ENCODE results near the gene EIF4G3.
"Not testable (repeated sequence)": the region's sequence is repeated elsewhere in the genome, so short reads cannot be mapped to it uniquely, and the experiment has no call there.

EIF4G3 gene

GRCh38 chr1:21149430-21149854, 27.3 kb downstream of the EIF4G3 start:
- H3K4me3 Mint-ChIP-seq: no peak overlapping the region
- ATAC-seq: no peak
- H3K9me3 Mint-ChIP-seq: no peaks in the 10 kb centered on the region
- no peaks in the 10 kb centered on the region for H3K27me3 Mint-ChIP-seq
- H3K4me1 Mint-ChIP-seq: peaks cover 9% of the 10 kb centered on the region
- peaks cover 5% of the 10 kb centered on the region for H3K36me3 Mint-ChIP-seq
- no peak overlapping the region for H3K27ac Mint-ChIP-seq

- Mint-ChIP-seq H3K9me3 (no peaks in the 10 kb centered on the region), H3K36me3 (peaks cover 17% of the 10 kb centered on the region), H3K27me3 (no peaks in the 10 kb centered on the region), H3K4me3 (no peak overlapping the region), H3K27ac (no peak overlapping the region), H3K4me1 (no peaks in the 10 kb centered on the region)
- no peak for ATAC-seq
Measured at GRCh38 chr1:21143752-21144151, 32.9 kb downstream of the EIF4G3 start.

GRCh38 chr1:21143138-21143537, 33.6 kb downstream of the EIF4G3 start:
- Mint-ChIP-seq H3K27me3 (no peaks in the 10 kb centered on the region), H3K36me3 (peaks cover 19% of the 10 kb centered on the region), H3K4me3 (no peak overlapping the region), H3K27ac (no peak overlapping the region), H3K9me3 (no peaks in the 10 kb centered on the region), H3K4me1 (peaks cover 3% of the 10 kb centered on the region)
- no peak for ATAC-seq

GRCh38 chr1:21141030-21141429, 35.7 kb downstream of the EIF4G3 start:
- no peaks in the 10 kb centered on the region for H3K9me3 Mint-ChIP-seq
- H3K4me1 Mint-ChIP-seq: peaks cover 7% of the 10 kb centered on the region
- H3K36me3 Mint-ChIP-seq: peaks cover 26% of the 10 kb centered on the region
- H3K27ac Mint-ChIP-seq: no peak overlapping the region
- no peak for ATAC-seq
- no peak overlapping the region for H3K4me3 Mint-ChIP-seq
- no peaks in the 10 kb centered on the region for H3K27me3 Mint-ChIP-seq

- H3K27me3 Mint-ChIP-seq: no peaks in the 10 kb centered on the region
Measured at GRCh38 chr1:21139601-21140000, 37.1 kb downstream of the EIF4G3 start.

GRCh38 chr1:21136344-21136743, 40.4 kb downstream of the EIF4G3 start:
- not testable (repeated sequence) for ATAC-seq, H3K27ac Mint-ChIP-seq, H3K9me3 Mint-ChIP-seq, H3K27me3 Mint-ChIP-seq, H3K4me3 Mint-ChIP-seq, H3K4me1 Mint-ChIP-seq
- peaks cover 29% of the 10 kb centered on the region for H3K36me3 Mint-ChIP-seq

More at GRCh38 chr1:21139601-21140000, 37.1 kb downstream of the EIF4G3 start:
- H3K4me3 Mint-ChIP-seq: no peak overlapping the region
- ATAC-seq: no peak
- H3K4me1 Mint-ChIP-seq: peaks cover 7% of the 10 kb centered on the region
- no peaks in the 10 kb centered on the region for H3K9me3 Mint-ChIP-seq
- H3K27ac Mint-ChIP-seq: no peak overlapping the region
- peaks cover 26% of the 10 kb centered on the region for H3K36me3 Mint-ChIP-seq

- Mint-ChIP-seq H3K27ac (no peak overlapping the region), H3K4me1 (no peaks in the 10 kb centered on the region), H3K27me3 (no peaks in the 10 kb centered on the region), H3K4me3 (no peak overlapping the region), H3K36me3 (peaks cover 31% of the 10 kb centered on the region), H3K9me3 (peaks cover 4% of the 10 kb centered on the region)
- no peak for ATAC-seq
Measured at GRCh38 chr1:21131200-21131599, 45.5 kb downstream of the EIF4G3 start.

GRCh38 chr1:21129407-21129806, 47.3 kb downstream of the EIF4G3 start:
- H3K27ac Mint-ChIP-seq: no peak overlapping the region
- peaks cover 4% of the 10 kb centered on the region for H3K9me3 Mint-ChIP-seq
- H3K4me1 Mint-ChIP-seq: no peaks in the 10 kb centered on the region
- H3K27me3 Mint-ChIP-seq: no peaks in the 10 kb centered on the region
- ATAC-seq: no peak
- peaks cover 31% of the 10 kb centered on the region for H3K36me3 Mint-ChIP-seq
- no peak overlapping the region for H3K4me3 Mint-ChIP-seq

- Mint-ChIP-seq H3K27me3 (no peaks in the 10 kb centered on the region), H3K9me3 (peaks cover 2% of the 10 kb centered on the region), H3K4me3 (no peak overlapping the region), H3K27ac (no peak overlapping the region), H3K4me1 (peaks cover 8% of the 10 kb centered on the region), H3K36me3 (peaks cover 33% of the 10 kb centered on the region)
- ATAC-seq: no peak
Measured at GRCh38 chr1:21126324-21126723, 50.4 kb downstream of the EIF4G3 start.

GRCh38 chr1:21124846-21125245, 51.9 kb downstream of the EIF4G3 start:
- no peak for ATAC-seq
- H3K4me1 Mint-ChIP-seq: peaks cover 8% of the 10 kb centered on the region
- H3K9me3 Mint-ChIP-seq: no peaks in the 10 kb centered on the region
- peaks cover 19% of the 10 kb centered on the region for H3K36me3 Mint-ChIP-seq
- no peaks in the 10 kb centered on the region for H3K27me3 Mint-ChIP-seq
- no peak overlapping the region for H3K27ac Mint-ChIP-seq
- H3K4me3 Mint-ChIP-seq: no peak overlapping the region

GRCh38 chr1:21123287-21123948, 53.3 kb downstream of the EIF4G3 start:
- Mint-ChIP-seq H3K36me3 (peaks cover 12% of the 10 kb centered on the region), H3K27me3 (no peaks in the 10 kb centered on the region), H3K4me3 (no peak overlapping the region), H3K9me3 (no peaks in the 10 kb centered on the region), H3K4me1 (peaks cover 9% of the 10 kb centered on the region), H3K27ac (no peak overlapping the region)
- no peak for ATAC-seq

- Mint-ChIP-seq H3K4me3 (no peak overlapping the region), H3K36me3 (peaks cover 12% of the 10 kb centered on the region), H3K27ac (no peak overlapping the region), H3K9me3 (no peaks in the 10 kb centered on the region), H3K4me1 (peaks cover 15% of the 10 kb centered on the region), H3K27me3 (no peaks in the 10 kb centered on the region)
- no peak for ATAC-seq
Measured at GRCh38 chr1:21121764-21122471, 54.8 kb downstream of the EIF4G3 start.

- Mint-ChIP-seq H3K4me1 (peaks cover 7% of the 10 kb centered on the region), H3K4me3 (no peak overlapping the region), H3K27ac (no peak overlapping the region), H3K36me3 (peaks cover 10% of the 10 kb centered on the region), H3K9me3 (no peaks in the 10 kb centered on the region), H3K27me3 (no peaks in the 10 kb centered on the region)
- no peak for ATAC-seq
Measured at GRCh38 chr1:21118167-21118566, 58.5 kb downstream of the EIF4G3 start.

- H3K4me3 Mint-ChIP-seq: no peak overlapping the region
- no peak overlapping the region for H3K27ac Mint-ChIP-seq
- H3K36me3 Mint-ChIP-seq: peaks cover 7% of the 10 kb centered on the region
- H3K9me3 Mint-ChIP-seq: no peaks in the 10 kb centered on the region
- H3K27me3 Mint-ChIP-seq: no peaks in the 10 kb centered on the region
- ATAC-seq: no peak
- peaks cover 7% of the 10 kb centered on the region for H3K4me1 Mint-ChIP-seq
Measured at GRCh38 chr1:21117597-21118001, 59.1 kb downstream of the EIF4G3 start.

GRCh38 chr1:21117159-21117558, 59.5 kb downstream of the EIF4G3 start:
- H3K27ac Mint-ChIP-seq: no peak overlapping the region

More at GRCh38 chr1:21117159-21117558, 59.5 kb downstream of the EIF4G3 start:
- Mint-ChIP-seq H3K27me3 (no peaks in the 10 kb centered on the region), H3K4me1 (peaks cover 10% of the 10 kb centered on the region), H3K4me3 (no peak overlapping the region), H3K9me3 (no peaks in the 10 kb centered on the region), H3K36me3 (peaks cover 8% of the 10 kb centered on the region)
- no peak for ATAC-seq
